H1 (cell line): ENCODE results near the gene THBS3. TPM values are rescaled to one million over a fixed set of nuclear protein-coding genes. Genes with fewer than 3 reads are reported as not detected.

ENCODE experiments used
- ASH2L ChIP-seq: fragments of 200-600, 300-600 bp; sonication (generic); IDR thresholded peaks from one replicate; pipeline ENCODE4 v1.7.1; 2017; ENCODE audit warnings: low read length
- EGR1 ChIP-seq: IDR thresholded peaks from 2 replicates; pipeline ENCODE4 v1.6.1; 2011; ENCODE audit warnings: low read depth, low read length, borderline replicate concordance
- RNF2 ChIP-seq: fragments of 200-900, 300-1000 bp; sonication (generic); IDR thresholded peaks from 2 replicates; pipeline ENCODE4 v1.7.1; 2016; ENCODE audit warnings: borderline replicate concordance, low read depth, mild to moderate bottlenecking, antibody characterized with exemption, low read length; ENCODE audit not compliant: poor library complexity, severe bottlenecking; ENCODE audit errors: missing control alignments
- SIN3A ChIP-seq, 2 experiments: IDR thresholded peaks in 1 of 2; conservative IDR thresholded peaks in 1 of 2; 2 replicates each; pipeline ENCODE4 v1.6.1; 2011 to 2012; ENCODE audit warnings: low read length in 2 of 2, improper control_type of control experiment in 1 of 2, low read depth in 1 of 2, mild to moderate bottlenecking in 1 of 2
- TAF7 ChIP-seq: optimal IDR thresholded peaks from 2 replicates; pipeline ENCODE3; 2011; ENCODE audit warnings: low read depth, mild to moderate bottlenecking, inconsistent platforms, low read length, moderate library complexity, borderline replicate concordance
- polyA plus RNA-seq, 7 experiments: library from polyadenylated mRNA; depleted of rRNA in 3 of 7; stranded (reverse) in 5 of 7; unstranded in 2 of 7; fragments of >200 nt in 5 of 7; fragments of 200-250 nt in 2 of 7; gene quantifications; 1 replicate in 5 of 7; 2 replicates in 1 of 7; 4 replicates in 1 of 7; pipeline versions ENCODE4 v1.2.1 to v1.2.3, GENCODE V29; 2011 to 2013; ENCODE audit warnings: missing spikeins in 2 of 7, mixed read lengths in 2 of 7
- total RNA-seq: library from RNA; stranded (reverse); fragmentation: NEBNext Ultra II Directional; extraction: Animal tissue kit (Norgen Biotek cat#: 25700); gene quantifications from 2 replicates; pipeline ENCODE4 v1.2.1, GENCODE V29; 2021
- TF ChIP-seq, protein P1 (sequence below): fragments of 300-600 bp; sonication (generic); IDR thresholded peaks from 2 replicates; pipeline ENCODE4 v1.7.1; 2012; ENCODE audit warnings: low read length, moderate library complexity, mild to moderate bottlenecking, inconsistent platforms; ENCODE audit not compliant: insufficient replicate concordance

THBS3 gene
- total and polyA plus RNA-seq, 2 of the 8 experiments (the other 6 are each of a cell fraction or from before 2014, with no cell fraction given), result 3.0 to 3.5 TPM

- TF ChIP-seq, protein P1, sequence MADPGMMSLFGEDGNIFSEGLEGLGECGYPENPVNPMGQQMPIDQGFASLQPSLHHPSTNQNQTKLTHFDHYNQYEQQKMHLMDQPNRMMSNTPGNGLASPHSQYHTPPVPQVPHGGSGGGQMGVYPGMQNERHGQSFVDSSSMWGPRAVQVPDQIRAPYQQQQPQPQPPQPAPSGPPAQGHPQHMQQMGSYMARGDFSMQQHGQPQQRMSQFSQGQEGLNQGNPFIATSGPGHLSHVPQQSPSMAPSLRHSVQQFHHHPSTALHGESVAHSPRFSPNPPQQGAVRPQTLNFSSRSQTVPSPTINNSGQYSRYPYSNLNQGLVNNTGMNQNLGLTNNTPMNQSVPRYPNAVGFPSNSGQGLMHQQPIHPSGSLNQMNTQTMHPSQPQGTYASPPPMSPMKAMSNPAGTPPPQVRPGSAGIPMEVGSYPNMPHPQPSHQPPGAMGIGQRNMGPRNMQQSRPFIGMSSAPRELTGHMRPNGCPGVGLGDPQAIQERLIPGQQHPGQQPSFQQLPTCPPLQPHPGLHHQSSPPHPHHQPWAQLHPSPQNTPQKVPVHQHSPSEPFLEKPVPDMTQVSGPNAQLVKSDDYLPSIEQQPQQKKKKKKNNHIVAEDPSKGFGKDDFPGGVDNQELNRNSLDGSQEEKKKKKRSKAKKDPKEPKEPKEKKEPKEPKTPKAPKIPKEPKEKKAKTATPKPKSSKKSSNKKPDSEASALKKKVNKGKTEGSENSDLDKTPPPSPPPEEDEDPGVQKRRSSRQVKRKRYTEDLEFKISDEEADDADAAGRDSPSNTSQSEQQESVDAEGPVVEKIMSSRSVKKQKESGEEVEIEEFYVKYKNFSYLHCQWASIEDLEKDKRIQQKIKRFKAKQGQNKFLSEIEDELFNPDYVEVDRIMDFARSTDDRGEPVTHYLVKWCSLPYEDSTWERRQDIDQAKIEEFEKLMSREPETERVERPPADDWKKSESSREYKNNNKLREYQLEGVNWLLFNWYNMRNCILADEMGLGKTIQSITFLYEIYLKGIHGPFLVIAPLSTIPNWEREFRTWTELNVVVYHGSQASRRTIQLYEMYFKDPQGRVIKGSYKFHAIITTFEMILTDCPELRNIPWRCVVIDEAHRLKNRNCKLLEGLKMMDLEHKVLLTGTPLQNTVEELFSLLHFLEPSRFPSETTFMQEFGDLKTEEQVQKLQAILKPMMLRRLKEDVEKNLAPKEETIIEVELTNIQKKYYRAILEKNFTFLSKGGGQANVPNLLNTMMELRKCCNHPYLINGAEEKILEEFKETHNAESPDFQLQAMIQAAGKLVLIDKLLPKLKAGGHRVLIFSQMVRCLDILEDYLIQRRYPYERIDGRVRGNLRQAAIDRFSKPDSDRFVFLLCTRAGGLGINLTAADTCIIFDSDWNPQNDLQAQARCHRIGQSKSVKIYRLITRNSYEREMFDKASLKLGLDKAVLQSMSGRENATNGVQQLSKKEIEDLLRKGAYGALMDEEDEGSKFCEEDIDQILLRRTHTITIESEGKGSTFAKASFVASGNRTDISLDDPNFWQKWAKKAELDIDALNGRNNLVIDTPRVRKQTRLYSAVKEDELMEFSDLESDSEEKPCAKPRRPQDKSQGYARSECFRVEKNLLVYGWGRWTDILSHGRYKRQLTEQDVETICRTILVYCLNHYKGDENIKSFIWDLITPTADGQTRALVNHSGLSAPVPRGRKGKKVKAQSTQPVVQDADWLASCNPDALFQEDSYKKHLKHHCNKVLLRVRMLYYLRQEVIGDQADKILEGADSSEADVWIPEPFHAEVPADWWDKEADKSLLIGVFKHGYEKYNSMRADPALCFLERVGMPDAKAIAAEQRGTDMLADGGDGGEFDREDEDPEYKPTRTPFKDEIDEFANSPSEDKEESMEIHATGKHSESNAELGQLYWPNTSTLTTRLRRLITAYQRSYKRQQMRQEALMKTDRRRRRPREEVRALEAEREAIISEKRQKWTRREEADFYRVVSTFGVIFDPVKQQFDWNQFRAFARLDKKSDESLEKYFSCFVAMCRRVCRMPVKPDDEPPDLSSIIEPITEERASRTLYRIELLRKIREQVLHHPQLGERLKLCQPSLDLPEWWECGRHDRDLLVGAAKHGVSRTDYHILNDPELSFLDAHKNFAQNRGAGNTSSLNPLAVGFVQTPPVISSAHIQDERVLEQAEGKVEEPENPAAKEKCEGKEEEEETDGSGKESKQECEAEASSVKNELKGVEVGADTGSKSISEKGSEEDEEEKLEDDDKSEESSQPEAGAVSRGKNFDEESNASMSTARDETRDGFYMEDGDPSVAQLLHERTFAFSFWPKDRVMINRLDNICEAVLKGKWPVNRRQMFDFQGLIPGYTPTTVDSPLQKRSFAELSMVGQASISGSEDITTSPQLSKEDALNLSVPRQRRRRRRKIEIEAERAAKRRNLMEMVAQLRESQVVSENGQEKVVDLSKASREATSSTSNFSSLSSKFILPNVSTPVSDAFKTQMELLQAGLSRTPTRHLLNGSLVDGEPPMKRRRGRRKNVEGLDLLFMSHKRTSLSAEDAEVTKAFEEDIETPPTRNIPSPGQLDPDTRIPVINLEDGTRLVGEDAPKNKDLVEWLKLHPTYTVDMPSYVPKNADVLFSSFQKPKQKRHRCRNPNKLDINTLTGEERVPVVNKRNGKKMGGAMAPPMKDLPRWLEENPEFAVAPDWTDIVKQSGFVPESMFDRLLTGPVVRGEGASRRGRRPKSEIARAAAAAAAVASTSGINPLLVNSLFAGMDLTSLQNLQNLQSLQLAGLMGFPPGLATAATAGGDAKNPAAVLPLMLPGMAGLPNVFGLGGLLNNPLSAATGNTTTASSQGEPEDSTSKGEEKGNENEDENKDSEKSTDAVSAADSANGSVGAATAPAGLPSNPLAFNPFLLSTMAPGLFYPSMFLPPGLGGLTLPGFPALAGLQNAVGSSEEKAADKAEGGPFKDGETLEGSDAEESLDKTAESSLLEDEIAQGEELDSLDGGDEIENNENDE, result no peak
- TF ChIP-seq TAF7 (peak; percentile 61), RNF2 (no peak), ASH2L (peak; percentile 87), EGR1 (peak; percentile 19; the same call in 1 of the 2 replicates), SIN3A (conservative IDR thresholded peaks at IDR 0.05 in 1 of 2, IDR thresholded peaks at IDR 0.05 in 1 of 2; ENCODE audit: low read depth in 1 of 2, low read length in 2 of 2) (peak; percentile 79 to 93; a peak in 3 of 4 replicates)
Measured at GRCh38 chr1:155208541-155209311, 1.0 kb upstream of the THBS3 start, which contains the start of gene MTX1 (continued).
